Body of pancreas (tissue), 4 donors: ENCODE measurements around the gene GJA1. TPM values are rescaled to one million over a fixed set of nuclear protein-coding genes. Genes with fewer than 3 reads are reported as not detected.
A peak's percentile ranks its signal among the peaks of the same experiment; 100 is the strongest.
"Not testable (repeated sequence)": the region's sequence is repeated elsewhere in the genome, so short reads cannot be mapped to it uniquely, and the experiment has no call there.

Source experiments
- ATAC-seq: fragments of 150-250 bp; one replicate; pipeline ENCODE4 v1.9.1; 2016
- DNase-seq, 4 donors: peaks; one replicate each; pipeline ENCODE4 v3.0.0-alpha.2; 2019
- H3K27ac ChIP-seq, 4 donors: fragments of 200-600 bp; sonication (generic); 1 replicate in 3 of 4; 2 replicates in 1 of 4; pipeline versions ENCODE4 v1.5.1 to v1.6.1; 2016 to 2019; ENCODE audit warnings: mild to moderate bottlenecking in 1 of 4, mixed read lengths in 1 of 4, moderate library complexity in 1 of 4
- H3K27me3 ChIP-seq, 2 donors: fragments of 200-600 bp; sonication (generic); one replicate each; pipeline ENCODE4 v1.6.0; 2016; ENCODE audit warnings: mild to moderate bottlenecking in 1 of 2
- H3K36me3 ChIP-seq, 2 donors: fragments of 200-600 bp; sonication (generic); replicated peaks in 1 of 2; 2 replicates each; pipeline ENCODE4 v1.5.1; 2016; ENCODE audit warnings: low read depth in 2 of 2; ENCODE audit not compliant: insufficient read depth in 1 of 2
- H3K4me1 ChIP-seq: fragments of 200-600 bp; sonication (generic); one replicate; pipeline ENCODE4 v1.6.0; 2016
- H3K4me3 ChIP-seq, 2 donors: fragments of 200-600 bp; sonication (generic); 1 replicate in 1 of 2; 2 replicates in 1 of 2; pipeline ENCODE4 v1.5.1; 2016 to 2019
- H3K9me3 ChIP-seq, 3 donors: fragments of 200-600 bp; sonication (generic); 1 replicate in 2 of 3; 2 replicates in 1 of 3; pipeline ENCODE4 v1.5.1; 2016
- CTCF ChIP-seq, 7 experiments: fragments of 450-650 bp in 4 of 7; fragments of 200-600 bp in 3 of 7; sonication (generic) in 3 of 7; IDR thresholded peaks; one replicate each; pipeline ENCODE4 v1.5.1; 2016 to 2019; ENCODE audit warnings: antibody characterized with exemption in 7 of 7
- POLR2A ChIP-seq, 3 donors: fragments of 450-650 bp; IDR thresholded peaks; one replicate each; pipeline ENCODE4 v1.6.1; 2016; ENCODE audit warnings: antibody characterized with exemption in 3 of 3, mild to moderate bottlenecking in 2 of 3
- WGBS, 2 donors: methylation state at CpG; one replicate each; pipeline ENCODE4 v1.1.5; 2017; 5-methylcytosine and 5-hydroxymethylcytosine counted together
- intact Hi-C: fragments of 100-400 bp; cut with DNase I; formaldehyde crosslinking; loops from one replicate; pipeline ENCODE4 v1.15.1; 2023
- total RNA-seq, 2 donors: library from RNA; depleted of rRNA; stranded (reverse); fragments of >200 nt; gene quantifications; one replicate each; pipeline ENCODE4 v1.1.0, GENCODE V29; 2016

GJA1 gene
- total RNA-seq, 2 donors from 2014 or later: 8.2 to 14.8 TPM

GRCh38 chr6:121430514-121431460, 4.7 kb upstream of the GJA1 start:
- Histone ChIP-seq H3K27ac (no peak overlapping the region), H3K4me1 (peaks cover 5% of the 10 kb centered on the region), H3K36me3 (no peaks in the 10 kb centered on the region), H3K27me3 (no peaks in the 10 kb centered on the region), H3K9me3 (no peaks in the 10 kb centered on the region), H3K4me3 (no peak overlapping the region)
- intact Hi-C loops: loop anchor here (5.0 kb wide), 1 partner anchor 752 kb away; no protein-coding TSS in a partner anchor
- peak in 1 of 4 donors; percentile 30 for DNase-seq
- ATAC-seq: peak; percentile 81
- peak; percentile 28 to 93 (median 88) for TF ChIP-seq CTCF (IDR thresholded peaks at IDR 0.05)
- TF ChIP-seq POLR2A (IDR thresholded peaks at IDR 0.05): no peak
- 40% methylated on average over 10 of the region's 10 CpGs for WGBS, 2 donors

GRCh38 chr6:121431776-121432175, 3.7 kb upstream of the GJA1 start:
- not testable (repeated sequence) for H3K27ac ChIP-seq, H3K27me3 ChIP-seq, H3K9me3 ChIP-seq, ATAC-seq, H3K36me3 ChIP-seq, H3K4me1 ChIP-seq, H3K4me3 ChIP-seq, DNase-seq
- 81 to 95% methylated on average over 6 of the region's 6 CpGs for WGBS, 2 donors
- intact Hi-C loops: loop anchor here (5.0 kb wide), 1 partner anchor 751 kb away; no protein-coding TSS in a partner anchor

GRCh38 chr6:121434037-121434770, 1.2 kb upstream of the GJA1 start:
- Histone ChIP-seq H3K27ac (no peak overlapping the region), H3K4me1 (peaks cover 5% of the 10 kb centered on the region), H3K27me3 (no peaks in the 10 kb centered on the region), H3K9me3 (no peaks in the 10 kb centered on the region), H3K36me3 (no peaks in the 10 kb centered on the region), H3K4me3 (no peak overlapping the region)
- 91 to 92% methylated on average over 13 of the region's 13 CpGs for WGBS, 2 donors
- DNase-seq (no peak), ATAC-seq (no peak)
- TF ChIP-seq POLR2A (IDR thresholded peaks at IDR 0.05): no peak
- no peak for TF ChIP-seq CTCF (IDR thresholded peaks at IDR 0.05)
- intact Hi-C loops: loop anchor here (5.0 kb wide), 1 partner anchor 748 kb away; no protein-coding TSS in a partner anchor

- Histone ChIP-seq H3K4me1 (peaks cover 5% of the 10 kb centered on the region), H3K27me3 (no peaks in the 10 kb centered on the region), H3K4me3 (peak overlapping the region; percentile 31 to 69), H3K9me3 (no peaks in the 10 kb centered on the region), H3K36me3 (no peaks in the 10 kb centered on the region), H3K27ac (peak overlapping the region in 3 of 4 donors; percentile 58 to 85 (median 75))
- TF ChIP-seq POLR2A (IDR thresholded peaks at IDR 0.05): no peak
- DNase-seq (peak in 1 of 4 donors; percentile 13), ATAC-seq (peak; percentile 22)
- intact Hi-C loops: no loop called here
- WGBS, 2 donors: 5 to 7% methylated on average over 16 of the region's 16 CpGs
These were observed 920 bp downstream of the GJA1 start for GRCh38 chr6:121436274-121436857.

GRCh38 chr6:121436960-121437850, 1.8 kb downstream of the GJA1 start:
- Histone ChIP-seq H3K27me3 (no peaks in the 10 kb centered on the region), H3K4me1 (peaks cover 5% of the 10 kb centered on the region), H3K9me3 (no peaks in the 10 kb centered on the region), H3K4me3 (peak overlapping the region; percentile 31 to 69), H3K36me3 (no peaks in the 10 kb centered on the region), H3K27ac (peak overlapping the region; percentile 58 to 85 (median 68))
- WGBS, 2 donors: 0 to 2% methylated on average over 45 of the region's 45 CpGs
- ATAC-seq (peak; percentile 57), DNase-seq (peak; percentile 38 to 50 (median 46))
- TF ChIP-seq POLR2A (IDR thresholded peaks at IDR 0.05) (peak in 2 of 3 donors; percentile 6 to 8), CTCF (IDR thresholded peaks at IDR 0.05) (no peak)
- intact Hi-C loops: no loop called here
